Uterus (tissue), 4 donors: ENCODE results near the gene PFKL. TPM values are rescaled to one million over a fixed set of nuclear protein-coding genes. Genes with fewer than 3 reads are reported as not detected.

Source experiments
- DNase-seq, 2 donors: peaks; one replicate each; pipeline ENCODE4 v3.0.0-alpha.2; 2019 to 2020
- H3K27ac ChIP-seq, 2 donors: fragments of 200-600 bp; sonication (generic); 1 replicate in 1 of 2; 2 replicates in 1 of 2; pipeline ENCODE4 v1.5.1; 2016 to 2018
- H3K27me3 ChIP-seq, 2 donors: fragments of 200-600 bp; sonication (generic); one replicate each; pipeline ENCODE4 v1.5.1; 2018 to 2019; ENCODE audit warnings: control low read depth in 1 of 2
- H3K36me3 ChIP-seq, 2 donors: fragments of 200-600 bp; sonication (generic); one replicate each; pipeline ENCODE4 v1.5.1; 2019; ENCODE audit warnings: control low read depth in 1 of 2
- H3K4me1 ChIP-seq, 2 donors: fragments of 200-600 bp; sonication (generic); one replicate each; pipeline ENCODE4 v1.5.1; 2018 to 2019; ENCODE audit warnings: control low read depth in 1 of 2
- H3K4me3 ChIP-seq, 2 donors: fragments of 200-600 bp; sonication (generic); 1 replicate in 1 of 2; 2 replicates in 1 of 2; pipeline ENCODE4 v1.5.1; 2018 to 2019; ENCODE audit warnings: mild to moderate bottlenecking in 1 of 2
- H3K9me3 ChIP-seq, 2 donors: fragments of 200-600 bp; sonication (generic); one replicate each; pipeline ENCODE4 v1.5.1; 2019; ENCODE audit warnings: control low read depth in 1 of 2
- POLR2A ChIP-seq, 2 donors: fragments of 450-650 bp; IDR thresholded peaks; one replicate each; pipeline ENCODE4 v1.6.1; 2016; ENCODE audit warnings: antibody characterized with exemption in 2 of 2, mild to moderate bottlenecking in 1 of 2, moderate library complexity in 1 of 2
- intact Hi-C: fragments of 100-400 bp; cut with DNase I; formaldehyde crosslinking; loops from one replicate; pipeline ENCODE4 v1.15.1; 2023; ENCODE audit warnings: low total_unique reads
- total RNA-seq, 4 donors: library from RNA; depleted of rRNA in 3 of 4; stranded (reverse); fragments of >200 nt in 3 of 4; gene quantifications; one replicate each; pipeline versions ENCODE4 v1.1.0 to v1.2.4, GENCODE V29; 2014 to 2023
- TF ChIP-seq, protein P1 (sequence below), 4 experiments: fragments of 200-600 bp in 2 of 4; fragments of 450-650 bp in 2 of 4; sonication (generic) in 2 of 4; IDR thresholded peaks; one replicate each; pipeline ENCODE4 v1.5.1; 2016 to 2019; ENCODE audit warnings: antibody characterized with exemption in 4 of 4, mild to moderate bottlenecking in 2 of 4, moderate library complexity in 1 of 4
- donor health status: DM: yes; HTN: yes; CAD: no.

PFKL gene
- total RNA-seq, 4 donors from 2014 or later, result 36.5 to 144 (median 75.4) TPM

DNA sequence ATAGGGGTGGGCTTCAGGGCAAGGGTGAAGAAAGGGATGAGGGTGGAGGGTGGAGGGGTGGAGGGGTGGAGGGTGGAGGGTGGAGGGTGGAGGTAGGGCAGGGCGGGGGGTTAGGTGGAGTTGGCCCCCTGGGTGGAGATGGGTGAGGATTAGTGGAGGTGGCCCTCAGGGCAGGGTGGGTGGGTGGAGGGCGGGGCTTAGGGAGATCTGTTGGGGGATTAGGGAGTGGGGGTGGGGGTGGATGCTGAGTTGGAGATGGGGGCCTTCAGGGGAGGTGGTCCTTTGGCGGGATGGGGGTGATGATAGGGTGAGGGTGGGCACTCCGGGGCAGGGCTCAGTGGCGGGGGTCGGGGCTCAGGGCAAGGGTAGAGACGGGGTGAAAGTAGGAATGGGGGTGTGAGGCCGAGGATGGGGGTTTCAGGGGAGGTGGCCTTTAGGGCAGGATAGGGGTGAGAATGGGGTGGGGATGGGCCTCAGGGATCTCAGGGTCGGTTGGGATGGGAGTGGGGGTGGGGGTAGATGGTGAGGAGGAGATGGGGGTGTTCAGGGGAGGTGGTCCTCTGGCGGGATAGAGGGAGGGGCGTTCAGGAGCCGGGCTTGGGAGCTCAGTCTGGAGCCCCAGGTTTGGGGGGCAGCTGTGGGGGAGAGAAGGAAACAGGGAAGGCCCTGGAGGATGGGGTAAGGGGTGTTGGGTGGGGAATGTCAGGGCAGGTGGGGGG lies 37.4 kb upstream of the PFKL start:
- intact Hi-C loops, result no loop called here

DNA sequence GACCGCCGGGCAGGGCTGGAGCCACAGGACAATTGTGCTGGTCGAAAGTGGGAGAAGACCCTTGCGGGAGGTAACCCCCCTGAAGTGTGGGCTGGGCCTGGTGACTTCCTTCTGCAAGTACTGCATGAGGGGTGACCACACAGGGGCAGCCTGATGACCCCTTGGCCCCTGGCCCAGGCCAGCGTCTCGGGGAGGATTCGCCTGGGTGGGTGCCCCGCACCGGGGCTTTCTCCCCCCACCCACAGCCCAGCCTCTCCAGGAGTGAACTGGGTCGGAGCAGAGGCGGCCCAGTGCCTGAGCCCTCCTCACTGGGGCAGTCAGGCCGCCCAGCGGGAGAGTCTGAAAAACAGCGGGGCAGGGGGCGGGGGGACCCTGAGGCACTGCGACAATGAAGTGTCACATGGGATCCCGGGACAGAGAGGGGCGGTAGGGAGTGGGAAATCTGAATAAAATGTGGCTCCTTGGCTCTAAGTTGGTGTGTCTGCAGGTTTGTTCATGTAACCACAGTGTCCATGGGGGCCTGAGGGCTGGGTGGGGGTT lies 36.6 kb upstream of the PFKL start:
- H3K36me3 ChIP-seq, result no peaks in the 10 kb centered on the region
- no peaks in the 10 kb centered on the region for H3K27me3 ChIP-seq
- no peaks in the 10 kb centered on the region for H3K9me3 ChIP-seq
- TF ChIP-seq POLR2A (IDR thresholded peaks at IDR 0.05), result no peak
- TF ChIP-seq, protein P1, sequence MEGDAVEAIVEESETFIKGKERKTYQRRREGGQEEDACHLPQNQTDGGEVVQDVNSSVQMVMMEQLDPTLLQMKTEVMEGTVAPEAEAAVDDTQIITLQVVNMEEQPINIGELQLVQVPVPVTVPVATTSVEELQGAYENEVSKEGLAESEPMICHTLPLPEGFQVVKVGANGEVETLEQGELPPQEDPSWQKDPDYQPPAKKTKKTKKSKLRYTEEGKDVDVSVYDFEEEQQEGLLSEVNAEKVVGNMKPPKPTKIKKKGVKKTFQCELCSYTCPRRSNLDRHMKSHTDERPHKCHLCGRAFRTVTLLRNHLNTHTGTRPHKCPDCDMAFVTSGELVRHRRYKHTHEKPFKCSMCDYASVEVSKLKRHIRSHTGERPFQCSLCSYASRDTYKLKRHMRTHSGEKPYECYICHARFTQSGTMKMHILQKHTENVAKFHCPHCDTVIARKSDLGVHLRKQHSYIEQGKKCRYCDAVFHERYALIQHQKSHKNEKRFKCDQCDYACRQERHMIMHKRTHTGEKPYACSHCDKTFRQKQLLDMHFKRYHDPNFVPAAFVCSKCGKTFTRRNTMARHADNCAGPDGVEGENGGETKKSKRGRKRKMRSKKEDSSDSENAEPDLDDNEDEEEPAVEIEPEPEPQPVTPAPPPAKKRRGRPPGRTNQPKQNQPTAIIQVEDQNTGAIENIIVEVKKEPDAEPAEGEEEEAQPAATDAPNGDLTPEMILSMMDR (IDR thresholded peaks at IDR 0.05), result no peak
- H3K27ac ChIP-seq, result no peak overlapping the region
- no peaks in the 10 kb centered on the region for H3K4me1 ChIP-seq
- no peak overlapping the region for H3K4me3 ChIP-seq
- intact Hi-C loops, result no loop called here
- no peak for DNase-seq

More for the DNA sequence above, 37.4 kb upstream of the PFKL start:
- TF ChIP-seq, protein P1 (IDR thresholded peaks at IDR 0.05), result no peak
- no peak for TF ChIP-seq POLR2A (IDR thresholded peaks at IDR 0.05)
- Histone ChIP-seq H3K9me3 (no peaks in the 10 kb centered on the region), H3K27ac (no peak overlapping the region), H3K27me3 (no peaks in the 10 kb centered on the region), H3K4me3 (no peak overlapping the region), H3K4me1 (no peaks in the 10 kb centered on the region), H3K36me3 (no peaks in the 10 kb centered on the region)
- no peak for DNase-seq

DNA sequence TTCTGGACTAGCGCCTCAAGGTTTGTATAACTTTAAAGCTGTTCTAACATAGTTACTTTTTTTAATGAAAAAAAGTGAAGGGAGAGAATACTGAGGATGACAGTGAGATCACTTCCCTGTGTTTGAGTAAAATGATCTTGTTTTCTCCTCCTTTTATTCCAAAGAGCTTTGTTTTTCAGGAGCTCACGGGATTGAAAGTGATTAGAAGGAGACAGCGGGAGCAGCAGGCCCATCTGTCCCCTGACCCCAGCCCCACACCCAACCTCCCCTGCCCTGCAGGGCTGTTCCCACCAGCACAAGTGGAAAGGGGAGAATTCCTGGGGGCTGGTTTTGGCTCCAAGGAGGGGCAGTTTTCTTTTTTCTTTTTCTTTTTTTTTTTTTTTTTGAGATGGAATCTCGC lies 36.1 kb upstream of the PFKL start:
- intact Hi-C loops, result no loop called here
- H3K36me3 ChIP-seq, result no peaks in the 10 kb centered on the region
- H3K27ac ChIP-seq, result no peak overlapping the region
- no peak for DNase-seq
- TF ChIP-seq, protein P1 (IDR thresholded peaks at IDR 0.05), result no peak
- TF ChIP-seq POLR2A (IDR thresholded peaks at IDR 0.05), result no peak
- no peaks in the 10 kb centered on the region for H3K4me1 ChIP-seq
- no peak overlapping the region for H3K4me3 ChIP-seq
- no peaks in the 10 kb centered on the region for H3K27me3 ChIP-seq
- H3K9me3 ChIP-seq, result no peaks in the 10 kb centered on the region

DNA sequence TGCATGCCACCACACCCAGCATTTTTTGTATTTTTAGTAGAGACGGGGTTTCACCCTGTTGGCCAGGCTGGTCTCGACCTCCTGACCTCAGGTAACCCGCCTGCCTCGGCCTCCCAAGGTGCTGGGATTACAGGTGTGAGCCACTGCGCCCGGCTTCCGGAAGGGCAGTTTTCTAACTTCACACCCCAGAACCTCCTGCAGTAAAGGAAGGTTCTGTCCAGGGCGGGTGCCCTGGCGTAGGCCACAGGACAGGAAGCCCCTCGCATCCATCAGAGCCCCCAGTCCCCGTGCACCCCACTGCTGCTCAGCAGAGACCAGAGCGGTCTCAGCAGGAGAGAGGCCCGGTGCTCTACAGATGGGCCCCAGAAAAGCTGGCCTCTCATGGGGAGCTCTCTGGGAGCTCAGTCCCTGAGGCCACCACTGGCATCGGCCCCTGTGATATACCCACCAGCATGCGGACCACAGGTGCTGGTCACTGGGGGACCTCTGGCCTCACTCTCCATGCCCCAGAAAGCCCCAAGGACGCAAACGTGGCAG lies 34.1 kb upstream of the PFKL start:
- H3K27ac ChIP-seq, result no peak overlapping the region
- no peak overlapping the region for H3K4me3 ChIP-seq
- no peaks in the 10 kb centered on the region for H3K27me3 ChIP-seq
- intact Hi-C loops, result no loop called here
- TF ChIP-seq, protein P1 (IDR thresholded peaks at IDR 0.05), result no peak
- no peak for TF ChIP-seq POLR2A (IDR thresholded peaks at IDR 0.05)
- H3K36me3 ChIP-seq, result no peaks in the 10 kb centered on the region
- DNase-seq, result no peak
- no peaks in the 10 kb centered on the region for H3K4me1 ChIP-seq
- H3K9me3 ChIP-seq, result no peaks in the 10 kb centered on the region

DNA sequence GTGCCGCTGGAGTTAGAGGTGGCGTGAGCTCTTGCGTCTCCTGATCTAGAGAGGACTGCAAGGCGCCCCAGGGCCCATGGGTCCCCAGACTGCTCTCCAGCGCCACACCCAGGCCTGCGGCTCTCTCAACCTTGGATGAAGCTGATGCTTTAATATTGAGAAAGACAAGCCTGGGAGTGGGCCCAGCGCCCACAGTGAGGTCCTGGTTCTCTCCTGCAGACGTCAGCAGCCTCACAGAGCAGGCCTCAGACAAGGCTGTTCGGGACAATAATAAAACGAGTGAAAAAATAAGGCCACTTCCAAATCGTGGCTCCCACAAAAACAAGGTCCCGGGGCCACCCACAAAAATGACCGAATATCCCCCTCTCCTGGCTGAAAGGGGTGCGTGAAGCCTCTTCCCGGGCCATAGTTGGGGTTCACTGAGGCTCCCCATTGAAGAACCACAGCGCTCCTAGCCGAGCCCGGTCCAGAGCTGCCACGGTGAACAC lies 32.2 kb upstream of the PFKL start:
- intact Hi-C loops, result no loop called here
- no peaks in the 10 kb centered on the region for H3K9me3 ChIP-seq
- H3K27ac ChIP-seq, result no peak overlapping the region
- no peaks in the 10 kb centered on the region for H3K27me3 ChIP-seq
- H3K36me3 ChIP-seq, result no peaks in the 10 kb centered on the region
- peak; percentile 37 to 58 for DNase-seq
- H3K4me1 ChIP-seq, result no peaks in the 10 kb centered on the region
- no peak for TF ChIP-seq POLR2A (IDR thresholded peaks at IDR 0.05)
- TF ChIP-seq, protein P1 (IDR thresholded peaks at IDR 0.05), result peak in 1 of 4 experiments; percentile 29
- no peak overlapping the region for H3K4me3 ChIP-seq
